Stimulated activated CD4-positive, alpha-beta T cell treated with anti-CD3 and anti-CD28 coated beads, Interleukin-15, amount 100 ng/mL, for 1 hour (primary cell): Measurements from ENCODE around the gene STEAP2.

Experiments used
- DNase-seq, 2 donors: peaks; one replicate each; pipeline ENCODE4 v3.0.0-alpha.2; 2020; ENCODE audit warnings: low read depth in 1 of 2, low spot score in 1 of 2

The STEAP2 gene

DNA sequence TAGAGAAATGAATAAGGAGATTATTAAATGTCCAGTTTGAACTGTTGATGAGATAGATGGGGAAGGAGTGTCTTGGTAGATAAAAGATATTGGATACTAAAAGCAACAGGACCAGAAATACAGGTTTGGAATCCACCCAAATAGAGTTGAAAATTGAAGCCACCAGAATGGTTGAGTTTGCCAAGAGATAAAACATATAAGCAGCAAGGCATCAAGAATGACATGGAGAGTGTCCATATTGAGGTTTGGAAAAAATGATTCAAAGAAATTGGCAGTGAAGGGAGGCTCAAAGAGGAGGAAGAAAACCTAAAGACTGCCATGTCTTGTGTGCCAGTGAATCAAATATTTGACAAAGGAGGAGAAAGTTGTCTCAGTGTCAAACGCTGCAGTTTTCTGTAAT is 57.6 kb downstream of the STEAP2 start:
- DNase-seq: no peak

DNA sequence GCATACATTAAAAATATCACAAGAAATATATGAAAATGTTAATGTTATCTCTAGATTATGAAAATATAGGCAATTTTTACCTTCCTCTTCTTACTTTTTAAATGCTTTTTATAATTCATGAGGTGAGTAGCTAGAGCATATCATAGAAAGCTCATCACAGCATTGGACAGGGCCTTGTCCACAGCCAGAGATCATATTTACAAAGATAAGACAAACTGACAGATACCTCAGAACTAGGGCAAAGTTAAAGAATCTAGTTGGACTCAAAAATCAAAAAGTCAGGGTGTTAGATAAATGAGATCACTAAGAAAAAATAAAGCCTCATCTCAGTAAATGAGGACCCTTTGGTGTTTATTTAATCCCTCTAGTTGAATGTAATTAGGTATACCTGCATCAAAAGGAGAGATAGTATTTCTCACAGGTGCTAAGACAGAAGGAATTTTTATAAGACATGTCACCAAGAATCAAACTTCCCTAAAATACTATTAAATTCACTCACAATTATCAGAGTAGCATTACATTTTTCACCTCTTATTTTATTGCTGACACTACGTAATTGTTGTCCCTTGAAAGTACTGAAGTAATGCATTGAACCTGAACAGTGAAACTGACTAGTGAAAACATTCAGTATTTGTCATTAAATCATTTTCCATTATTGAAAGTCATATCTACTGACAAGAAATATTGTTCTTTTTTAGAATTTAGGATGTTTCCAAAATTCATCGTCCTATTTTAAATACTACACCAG is 59.1 kb downstream of the STEAP2 start:
- DNase-seq: no peak

DNA sequence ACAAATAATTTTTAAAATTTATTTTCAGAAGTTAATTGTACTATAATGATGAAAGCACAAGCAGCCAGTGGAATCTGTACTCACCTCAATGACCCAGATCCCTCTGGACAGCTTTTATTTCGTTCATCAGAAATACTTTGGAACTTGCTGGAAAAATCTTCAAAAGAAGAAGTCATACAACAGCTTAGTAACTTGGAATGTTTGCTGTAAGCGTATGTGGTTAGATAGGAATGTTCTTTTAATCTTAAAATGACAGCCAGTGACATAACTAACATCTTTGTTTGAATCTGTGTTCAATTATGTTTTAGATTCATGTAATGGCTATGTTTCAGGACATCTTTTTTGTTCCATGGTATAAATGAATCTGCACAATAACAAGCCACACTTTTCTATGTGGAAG is 60.2 kb downstream of the STEAP2 start:
- DNase-seq: no peak

DNA sequence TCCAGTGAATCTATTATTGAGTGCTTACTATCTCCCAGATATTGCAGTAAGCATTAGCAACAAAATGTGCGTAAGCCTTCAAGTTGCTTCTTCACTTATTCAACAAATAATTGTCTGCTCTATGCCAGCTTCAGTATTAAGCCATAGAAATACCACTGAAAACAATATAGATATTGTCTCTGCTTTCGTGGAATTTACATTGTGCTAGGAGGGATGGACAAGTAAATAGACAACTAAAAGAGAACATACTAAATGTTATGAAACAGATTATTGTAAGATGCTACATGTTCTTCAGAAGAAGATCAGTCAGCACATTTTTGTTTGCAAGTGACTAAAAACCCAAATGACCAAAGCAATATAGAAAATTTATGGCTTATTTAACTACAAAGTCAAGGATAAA is 60.7 kb downstream of the STEAP2 start:
- no peak for DNase-seq

DNA sequence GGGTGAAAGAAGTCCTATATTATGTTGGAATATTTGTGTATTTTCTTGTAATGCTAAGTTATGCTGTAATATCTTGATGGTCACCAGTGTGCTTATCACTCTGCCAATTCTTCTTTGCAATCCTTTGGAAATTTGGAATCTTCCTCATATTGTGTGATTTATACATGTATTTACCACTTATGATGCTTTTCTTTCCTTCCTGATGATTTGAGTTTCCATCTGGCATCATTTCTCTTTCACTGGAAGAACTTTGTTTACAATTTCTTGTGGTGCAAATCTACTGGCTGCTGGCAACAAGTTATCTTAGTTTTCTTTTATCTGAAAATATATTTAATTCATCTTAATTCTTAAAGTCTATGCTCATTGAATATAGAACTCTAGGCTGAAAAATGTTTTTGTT is 62.6 kb downstream of the STEAP2 start:
- no peak for DNase-seq

DNA sequence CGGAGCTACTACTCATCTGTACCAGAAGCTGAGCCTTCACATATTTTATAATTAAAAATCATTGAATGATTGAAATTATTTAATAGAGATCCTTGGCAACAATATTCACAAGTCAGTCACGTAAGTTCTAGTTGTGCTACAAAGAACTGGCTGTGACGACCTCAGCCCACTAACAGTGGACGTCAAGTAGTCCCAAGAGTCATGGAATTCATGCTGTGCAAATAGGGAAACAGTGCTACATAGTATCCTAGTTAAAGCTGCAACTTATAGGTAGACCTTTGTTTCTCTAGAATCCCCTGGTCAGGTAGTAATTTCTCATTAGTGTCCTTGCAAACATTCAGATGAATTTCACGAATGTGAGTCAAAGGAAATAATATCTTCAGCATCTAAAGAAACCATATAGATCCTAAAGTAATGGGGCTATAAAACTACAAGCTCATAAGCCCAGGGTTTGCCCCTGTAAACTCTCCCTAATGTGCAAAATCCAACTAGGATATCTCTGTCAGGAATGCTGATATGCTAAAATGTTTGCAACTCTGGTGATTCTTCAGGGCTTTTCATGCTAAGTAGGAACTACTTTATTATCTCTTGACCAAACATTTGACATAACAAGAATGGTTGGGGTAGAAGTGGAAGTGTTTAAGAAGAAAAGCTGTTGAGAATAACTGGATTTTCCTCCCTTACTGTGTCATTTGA is 64.6 kb downstream of the STEAP2 start:
- no peak for DNase-seq
